HepG2 (cell line): Measurements from ENCODE around the gene PACS1. TPM values are rescaled to one million over a fixed set of nuclear protein-coding genes. Genes with fewer than 3 reads are reported as not detected.
A peak's percentile ranks its signal among the peaks of the same experiment; 100 is the strongest.

Source experiments
- CCDC6 ChIP-seq: sonication (generic); formaldehyde crosslinking; IDR thresholded peaks from 2 replicates; pipeline ENCODE4 v1.8.1; 2022; ENCODE audit warnings: mild to moderate bottlenecking, missing genetic modification reagents, moderate library complexity
- HDAC1 ChIP-seq: sonication (generic); formaldehyde crosslinking; IDR thresholded peaks from 2 replicates; pipeline ENCODE4 v1.5.1; 2020; ENCODE audit warnings: mild to moderate bottlenecking, missing genetic modification reagents
- HES4 ChIP-seq: sonication (generic); formaldehyde crosslinking; IDR thresholded peaks from 2 replicates; pipeline ENCODE4 v1.9.0; 2021; ENCODE audit warnings: mild to moderate bottlenecking, missing genetic modification reagents, borderline replicate concordance
- JUND ChIP-seq: sonication (generic); formaldehyde crosslinking; IDR thresholded peaks from 2 replicates; pipeline ENCODE4 v1.8.0; 2022; ENCODE audit warnings: mild to moderate bottlenecking, missing genetic modification reagents
- KDM2A ChIP-seq: sonication (generic); formaldehyde crosslinking; IDR thresholded peaks from 2 replicates; pipeline ENCODE4 v1.4.0; 2020; ENCODE audit warnings: low read depth, missing genetic modification reagents, borderline replicate concordance
- MXI1 ChIP-seq: IDR thresholded peaks from 3 replicates; pipeline ENCODE4 v1.6.1; 2012; ENCODE audit warnings: low read depth, low read length, inconsistent platforms, borderline replicate concordance
- NFKB2 ChIP-seq: sonication (generic); formaldehyde crosslinking; IDR thresholded peaks from 2 replicates; pipeline ENCODE4 v1.4.0; 2020; ENCODE audit warnings: missing genetic modification reagents, borderline replicate concordance
- PHF8 ChIP-seq: sonication (generic); formaldehyde crosslinking; IDR thresholded peaks from 2 replicates; pipeline ENCODE4 v1.5.0; 2020; ENCODE audit warnings: missing genetic modification reagents
- RBM22 ChIP-seq: fragments of 200-400 bp; formaldehyde crosslinking; optimal IDR thresholded peaks from 2 replicates; pipeline ENCODE3; 2017; ENCODE audit warnings: mild to moderate bottlenecking, low read length, moderate library complexity
- RNF2 ChIP-seq: fragments of 450-650 bp; conservative IDR thresholded peaks from 2 replicates; pipeline ENCODE4 v1.6.1; 2016; ENCODE audit warnings: low read depth
- RORA ChIP-seq: sonication (generic); formaldehyde crosslinking; IDR thresholded peaks from 2 replicates; pipeline ENCODE4 v1.5.0; 2020; ENCODE audit warnings: mild to moderate bottlenecking, missing genetic modification reagents, moderate library complexity
- SMARCC2 ChIP-seq: fragments of 450-650 bp; IDR thresholded peaks from 2 replicates; pipeline ENCODE4 v1.6.1; 2017; ENCODE audit warnings: antibody characterized with exemption, mild to moderate bottlenecking
- U2AF1 ChIP-seq: fragments of 200-400 bp; formaldehyde crosslinking; optimal IDR thresholded peaks from 2 replicates; pipeline ENCODE3; 2017; ENCODE audit warnings: mild to moderate bottlenecking, low read depth, low read length
- YEATS4 ChIP-seq: sonication (generic); formaldehyde crosslinking; IDR thresholded peaks from 2 replicates; pipeline ENCODE4 v1.4.0; 2020; ENCODE audit warnings: missing genetic modification reagents, borderline replicate concordance
- ZNF562 ChIP-seq: sonication (generic); formaldehyde crosslinking; IDR thresholded peaks from 2 replicates; pipeline ENCODE4 v1.8.0; 2022; ENCODE audit warnings: missing genetic modification reagents, borderline replicate concordance
- ZNF574 ChIP-seq: sonication (generic); formaldehyde crosslinking; IDR thresholded peaks from 2 replicates; pipeline ENCODE4 v1.4.0; 2020; ENCODE audit warnings: missing genetic modification reagents
- ZNF841 ChIP-seq: sonication (generic); formaldehyde crosslinking; IDR thresholded peaks from 2 replicates; pipeline ENCODE4 v1.8.1; 2023; ENCODE audit warnings: missing genetic modification reagents, borderline replicate concordance
- polyA plus RNA-seq, 8 experiments: library from polyadenylated mRNA; depleted of rRNA in 3 of 8; stranded (reverse) in 7 of 8; unstranded in 1 of 8; fragments of >200 nt; fragmentation: Illumina TruSeq in 4 of 8; extraction: Trizol in 4 of 8; gene quantifications; 2 replicates each; pipeline versions ENCODE4 v1.2.1 to v1.2.3, GENCODE V29; 2011 to 2016; ENCODE audit warnings: low read depth in 4 of 8, missing spikeins in 1 of 8, mixed read lengths in 1 of 8; ENCODE audit not compliant: insufficient read depth in 1 of 8
- total RNA-seq, 5 experiments: library from RNA; depleted of rRNA; stranded (reverse); fragments of >200 nt; fragmentation: Illumina TruSeq; extraction: Trizol; gene quantifications; 2 replicates each; pipeline ENCODE4 v1.2.3, GENCODE V29; 2016; ENCODE audit warnings: low read depth in 1 of 5
- TF ChIP-seq, protein P1 (sequence below): sonication (generic); formaldehyde crosslinking; IDR thresholded peaks from 2 replicates; pipeline ENCODE4 v1.8.0; 2022; ENCODE audit warnings: missing genetic modification reagents, mild to moderate bottlenecking, borderline replicate concordance
- TF ChIP-seq, protein P2 (sequence below), 2 experiments: sonication (generic) in 1 of 2; formaldehyde crosslinking in 1 of 2; IDR thresholded peaks; 2 replicates each; pipeline versions ENCODE4 v1.4.0 to v1.6.1; 2016 to 2020; ENCODE audit warnings: borderline replicate concordance in 1 of 2, low read depth in 1 of 2, mild to moderate bottlenecking in 1 of 2, missing genetic modification reagents in 1 of 2

PACS1 gene
- total and polyA plus RNA-seq, 2 of the 13 experiments (the other 11 are each of a cell fraction or from before 2014, with no cell fraction given), result 7.6 to 8.6 TPM

GRCh38 chr11:66069715-66070603 lies at the start of gene PACS1 (continued):
- TF ChIP-seq RORA, result no peak
- TF ChIP-seq HES4 (CRISPR knock-in tag), result no peak; the same call in 1 of the 2 replicates
- no peak for TF ChIP-seq U2AF1
- no peak; the same call in 1 of the 2 replicates for TF ChIP-seq PHF8 (CRISPR knock-in tag)
- peak; percentile 76 for TF ChIP-seq RBM22
- no peak for TF ChIP-seq ZNF574 (CRISPR knock-in tag)
- TF ChIP-seq MXI1, result peak; percentile 30; the same call in 1 of the 3 replicates
- no peak for TF ChIP-seq SMARCC2
- TF ChIP-seq JUND (CRISPR knock-in tag), result no peak
- no peak for TF ChIP-seq CCDC6
- TF ChIP-seq, protein P1, sequence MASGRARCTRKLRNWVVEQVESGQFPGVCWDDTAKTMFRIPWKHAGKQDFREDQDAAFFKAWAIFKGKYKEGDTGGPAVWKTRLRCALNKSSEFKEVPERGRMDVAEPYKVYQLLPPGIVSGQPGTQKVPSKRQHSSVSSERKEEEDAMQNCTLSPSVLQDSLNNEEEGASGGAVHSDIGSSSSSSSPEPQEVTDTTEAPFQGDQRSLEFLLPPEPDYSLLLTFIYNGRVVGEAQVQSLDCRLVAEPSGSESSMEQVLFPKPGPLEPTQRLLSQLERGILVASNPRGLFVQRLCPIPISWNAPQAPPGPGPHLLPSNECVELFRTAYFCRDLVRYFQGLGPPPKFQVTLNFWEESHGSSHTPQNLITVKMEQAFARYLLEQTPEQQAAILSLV (CRISPR knock-in tag), result no peak; the same call in 1 of the 2 replicates
- TF ChIP-seq ZNF562 (CRISPR knock-in tag), result no peak
- peak; percentile 96 for TF ChIP-seq KDM2A (CRISPR knock-in tag)
- TF ChIP-seq HDAC1 (CRISPR knock-in tag), result peak; percentile 67; the same call in 1 of the 2 replicates
- TF ChIP-seq RNF2, result 0 out of 2 replicates have a peak, but pooled peaks have one; percentile 28
- 0 out of 2 replicates have a peak, but pooled peaks have one; percentile 52 for TF ChIP-seq NFKB2 (CRISPR knock-in tag)
- peak; percentile 35; the same call in 1 of the 2 replicates for TF ChIP-seq YEATS4
- TF ChIP-seq ZNF841 (CRISPR knock-in tag), result no peak
- TF ChIP-seq, protein P2, sequence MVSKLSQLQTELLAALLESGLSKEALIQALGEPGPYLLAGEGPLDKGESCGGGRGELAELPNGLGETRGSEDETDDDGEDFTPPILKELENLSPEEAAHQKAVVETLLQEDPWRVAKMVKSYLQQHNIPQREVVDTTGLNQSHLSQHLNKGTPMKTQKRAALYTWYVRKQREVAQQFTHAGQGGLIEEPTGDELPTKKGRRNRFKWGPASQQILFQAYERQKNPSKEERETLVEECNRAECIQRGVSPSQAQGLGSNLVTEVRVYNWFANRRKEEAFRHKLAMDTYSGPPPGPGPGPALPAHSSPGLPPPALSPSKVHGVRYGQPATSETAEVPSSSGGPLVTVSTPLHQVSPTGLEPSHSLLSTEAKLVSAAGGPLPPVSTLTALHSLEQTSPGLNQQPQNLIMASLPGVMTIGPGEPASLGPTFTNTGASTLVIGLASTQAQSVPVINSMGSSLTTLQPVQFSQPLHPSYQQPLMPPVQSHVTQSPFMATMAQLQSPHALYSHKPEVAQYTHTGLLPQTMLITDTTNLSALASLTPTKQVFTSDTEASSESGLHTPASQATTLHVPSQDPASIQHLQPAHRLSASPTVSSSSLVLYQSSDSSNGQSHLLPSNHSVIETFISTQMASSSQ (IDR thresholded peaks at IDR 0.05; ENCODE audit: low read depth), result no peak
- TF ChIP-seq, protein P2 (CRISPR knock-in tag; IDR thresholded peaks at IDR 0.05; ENCODE audit: borderline replicate concordance), result no peak
